ENCODE measurements around the gene DISP2.

GRCh38 chr15:40409366-40409765, 51.3 kb downstream of the DISP2 start:
- no peak for TF ChIP-seq CTCF (conservative IDR thresholded peaks at IDR 0.05)
- no peak for TF ChIP-seq EZH2 (IDR thresholded peaks at IDR 0.05; ENCODE audit: low read depth)
